ENCODE results near the gene TRAPPC8. TPM values are rescaled to one million over a fixed set of nuclear protein-coding genes. Genes with fewer than 3 reads are reported as not detected.
A peak's percentile ranks its signal among the peaks of the same experiment; 100 is the strongest.

The TRAPPC8 gene
- 10 to 100 TPM; 45.9 to 96.8 (median 61.8) TPM for total RNA-seq

- Histone ChIP-seq H3K4me1 (peaks cover 13 to 26% of the 10 kb centered on the region in 2 donors), H3K4me3 (replicated peaks in 1 of 3) (peak within 1 kb of the TSS; percentile 51 to 87 (median 62)), H3K36me3 (no peaks in the 10 kb centered on the region), H3K27me3 (no peaks in the 10 kb centered on the region), H3K9me3 (no peaks in the 10 kb centered on the region), H3K27ac (peak within 1 kb of the TSS; percentile 87 to 94 (median 90))
- 0 to 2% methylated on average over 35 to 48 of the region's 58 CpGs for WGBS, 2 donors
- intact Hi-C loops (cut with DNase I): loop anchor here (10.0 kb wide), 1 partner anchor 142 kb away; no protein-coding TSS in a partner anchor
- peak; percentile 99 for DNase-seq
- TF ChIP-seq POLR2A (IDR thresholded peaks at IDR 0.05) (peak in 1 of 2 donors; percentile 77), CTCF (IDR thresholded peaks at IDR 0.05) (peak in 1 of 6 experiments; percentile 16)
Observed at GRCh38 chr18:31942999-31943877, at the start of gene TRAPPC8. Gene TRAPPC8 (minus strand): TSS chr18:31943128. CDS start chr18:31942764, 364 bp downstream.

- DNase-seq: no peak
- Histone ChIP-seq H3K36me3 (no peaks in the 10 kb centered on the region), H3K4me1 (no peaks in the 10 kb centered on the region), H3K4me3 (replicated peaks in 1 of 3) (no peak overlapping the region), H3K27me3 (no peaks in the 10 kb centered on the region), H3K9me3 (no peaks in the 10 kb centered on the region), H3K27ac (no peak overlapping the region)
- intact Hi-C loops (cut with DNase I): no loop called here
- TF ChIP-seq POLR2A (IDR thresholded peaks at IDR 0.05) (no peak), CTCF (IDR thresholded peaks at IDR 0.05) (no peak)
- WGBS, 2 donors: 90 to 94% methylated on average over 2 of the region's 2 CpGs
Observed at GRCh38 chr18:31990823-31991222, 47.9 kb upstream of the TRAPPC8 start.

- WGBS, 2 donors: 82 to 85% methylated on average over 5 of the region's 5 CpGs
- intact Hi-C loops (cut with DNase I): no loop called here
Observed at GRCh38 chr18:31983976-31984375, 41.0 kb upstream of the TRAPPC8 start.

GRCh38 chr18:31983020-31983419, 40.1 kb upstream of the TRAPPC8 start:
- Histone ChIP-seq H3K27ac (no peak overlapping the region), H3K36me3 (no peaks in the 10 kb centered on the region), H3K27me3 (no peaks in the 10 kb centered on the region), H3K9me3 (no peaks in the 10 kb centered on the region), H3K4me3 (replicated peaks in 1 of 3) (no peak overlapping the region), H3K4me1 (no peaks in the 10 kb centered on the region)
- intact Hi-C loops (cut with DNase I): no loop called here
- 75 to 90% methylated on average over 2 to 3 of the region's 3 CpGs for WGBS, 2 donors
- no peak for DNase-seq
- no peak for TF ChIP-seq POLR2A (IDR thresholded peaks at IDR 0.05)
- TF ChIP-seq CTCF (IDR thresholded peaks at IDR 0.05): no peak

More at GRCh38 chr18:31983976-31984375, 41.0 kb upstream of the TRAPPC8 start:
- Histone ChIP-seq H3K27me3 (no peaks in the 10 kb centered on the region), H3K9me3 (no peaks in the 10 kb centered on the region), H3K36me3 (no peaks in the 10 kb centered on the region), H3K27ac (no peak overlapping the region), H3K4me1 (no peaks in the 10 kb centered on the region), H3K4me3 (replicated peaks in 1 of 3) (no peak overlapping the region)
- TF ChIP-seq POLR2A (IDR thresholded peaks at IDR 0.05): no peak
- TF ChIP-seq CTCF (IDR thresholded peaks at IDR 0.05): no peak
- no peak for DNase-seq

GRCh38 chr18:31980863-31981262, 37.9 kb upstream of the TRAPPC8 start:
- Histone ChIP-seq H3K4me1 (no peaks in the 10 kb centered on the region), H3K27me3 (no peaks in the 10 kb centered on the region), H3K36me3 (no peaks in the 10 kb centered on the region), H3K4me3 (replicated peaks in 1 of 3) (no peak overlapping the region), H3K9me3 (no peaks in the 10 kb centered on the region), H3K27ac (no peak overlapping the region)
- DNase-seq: no peak
- TF ChIP-seq POLR2A (IDR thresholded peaks at IDR 0.05): no peak
- TF ChIP-seq CTCF (IDR thresholded peaks at IDR 0.05): no peak
- intact Hi-C loops (cut with DNase I): no loop called here

Data from thyroid gland (tissue), 4 donors.